HUDEP-2 (cell line): ENCODE data around the gene PTPN2.

Source experiments
- DNase-seq, 76 experiments: peaks; one replicate each; lab custom pipeline; 2025; ENCODE audit not compliant: unreplicated experiment in 76 of 76; lab: John Stamatoyannopoulos, UW

PTPN2 gene

DNA sequence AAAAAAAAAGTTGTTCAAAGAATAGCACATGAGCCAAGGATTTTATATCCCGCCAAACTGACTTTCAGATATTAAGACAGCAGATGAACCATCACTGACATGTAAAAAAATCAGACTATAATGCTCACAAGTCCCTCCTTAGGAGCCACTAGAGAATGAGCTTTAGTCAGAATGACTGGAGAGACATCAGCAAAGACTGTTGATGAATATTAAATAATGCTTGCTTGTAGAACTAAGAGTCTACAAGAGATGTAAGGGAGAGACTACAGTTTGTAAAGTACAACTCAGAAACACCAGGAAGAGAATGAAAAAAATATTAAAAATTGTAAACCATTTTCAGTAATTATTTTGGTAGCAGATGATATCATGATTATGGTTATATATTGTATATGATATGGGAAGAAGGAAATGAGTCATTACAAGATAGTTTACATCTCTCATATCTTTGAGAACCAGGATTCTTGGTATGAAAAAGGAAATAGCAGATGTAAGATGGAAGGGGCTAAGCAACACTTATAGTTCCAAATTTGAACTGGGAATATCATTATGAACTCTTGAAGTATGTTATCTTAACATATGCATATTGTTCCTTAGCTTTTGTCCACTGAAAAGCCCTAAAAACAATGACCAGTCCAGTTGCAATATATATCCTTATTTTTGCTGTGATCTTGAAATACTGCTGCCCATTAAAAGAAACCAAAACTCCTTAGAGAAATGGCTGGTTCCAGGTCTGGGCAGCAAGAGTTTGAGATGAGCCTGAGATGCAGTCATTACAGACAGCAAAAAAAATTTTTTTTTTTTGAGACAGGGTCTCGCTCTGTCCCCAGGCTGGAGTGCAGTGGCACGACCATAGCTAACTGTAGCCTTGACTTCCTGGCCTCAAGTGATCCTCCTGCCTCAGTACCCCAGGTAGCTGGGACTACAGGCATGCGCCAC lies 55.7 kb downstream of the PTPN2 start:
- DNase-seq = peak in 2 of 76 experiments; percentile 0 to 17

DNA sequence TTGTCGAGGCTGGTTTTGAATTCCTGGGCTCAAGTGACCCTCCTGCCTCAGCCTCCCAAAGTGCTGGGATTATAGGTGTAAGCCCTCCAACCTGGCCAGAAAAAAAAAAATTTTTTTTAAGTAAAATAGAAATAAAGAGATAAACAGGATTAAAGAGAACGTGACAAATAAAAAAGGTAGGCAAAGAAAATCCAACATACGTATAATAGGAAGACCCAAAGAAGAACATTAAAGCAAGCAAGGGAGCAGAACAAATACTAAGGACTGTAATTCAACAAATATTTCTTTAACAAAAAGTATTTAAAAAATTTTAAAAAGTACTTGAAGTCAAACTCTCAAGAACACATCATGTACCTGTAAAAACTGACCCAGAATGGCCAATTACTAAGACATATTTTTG lies 56.4 kb downstream of the PTPN2 start:
- no peak for DNase-seq

DNA sequence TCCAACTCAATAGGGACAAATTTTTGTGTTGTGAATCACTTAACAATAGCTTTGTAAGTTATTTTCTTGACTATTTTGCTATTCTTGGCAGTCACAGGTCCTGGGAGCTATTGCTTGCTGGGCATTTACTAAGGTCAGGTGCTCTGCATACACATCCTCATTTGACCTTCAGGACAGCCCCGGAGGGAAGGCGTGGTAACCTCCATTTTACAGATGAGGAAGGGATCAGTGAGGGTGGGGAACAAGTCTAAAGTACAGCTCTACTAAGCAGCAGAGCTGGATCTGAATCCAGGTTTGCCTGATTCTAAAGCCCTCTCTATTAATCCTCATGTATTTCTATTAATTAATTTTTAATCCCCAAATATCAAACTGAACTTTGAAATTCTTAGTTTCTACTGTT lies 58.8 kb downstream of the PTPN2 start:
- DNase-seq = no peak

DNA sequence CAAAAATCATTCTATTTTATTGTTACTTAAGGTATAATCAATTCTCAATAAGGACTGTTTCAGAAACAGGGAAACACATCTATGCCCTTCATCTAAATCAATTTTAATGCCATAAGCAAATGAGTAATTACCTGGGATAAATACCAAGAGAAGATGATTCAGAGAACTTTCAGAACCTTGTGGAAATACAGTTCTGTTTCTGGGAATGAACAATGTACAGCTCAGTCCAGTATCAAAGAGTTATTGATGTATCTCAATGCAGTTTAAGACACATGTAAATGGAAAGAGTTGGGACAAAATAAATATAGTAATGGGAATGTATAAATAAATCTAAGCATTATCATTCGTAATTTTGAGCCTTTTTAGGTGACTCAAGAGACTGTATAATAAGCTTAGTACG lies 60.1 kb downstream of the PTPN2 start:
- no peak for DNase-seq

DNA sequence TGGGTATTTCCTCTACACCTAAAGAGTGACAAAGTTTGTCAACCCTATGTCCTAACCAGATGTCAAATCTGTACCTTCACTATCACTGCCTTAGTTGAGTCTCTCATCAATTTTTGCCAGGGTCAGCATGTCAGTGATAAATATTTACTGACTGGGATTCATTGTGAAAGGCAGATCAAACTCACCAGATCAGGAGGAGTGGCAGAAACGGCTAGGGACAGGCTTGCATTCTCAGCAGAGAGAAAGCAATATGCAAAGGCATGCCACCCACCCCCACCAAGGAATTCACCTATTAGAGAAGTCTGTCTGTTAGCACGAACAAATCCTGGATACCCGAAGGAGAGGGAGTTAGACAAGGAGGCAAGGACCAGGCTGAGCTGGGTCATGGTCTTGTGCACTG lies 62.6 kb downstream of the PTPN2 start:
- no peak for DNase-seq

DNA sequence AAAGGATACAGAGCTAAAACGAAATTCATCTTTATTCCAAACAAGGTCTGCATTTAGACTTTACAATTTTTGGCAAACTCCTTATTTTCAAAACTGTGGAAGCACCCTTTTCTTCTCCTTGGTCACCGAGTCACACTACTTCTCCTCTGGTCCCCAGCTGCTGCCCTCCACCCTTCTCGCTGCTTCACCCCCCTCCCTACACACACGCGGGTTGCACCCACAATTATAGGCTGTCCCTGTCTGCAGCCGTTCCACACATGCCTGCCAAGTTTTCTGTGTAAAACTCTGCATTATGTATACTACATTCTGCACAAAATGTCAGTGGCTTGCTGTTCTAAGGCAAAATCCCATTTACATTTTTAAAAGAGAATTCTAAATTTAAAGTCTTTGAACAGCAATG lies 63.5 kb downstream of the PTPN2 start:
- no peak for DNase-seq

DNA sequence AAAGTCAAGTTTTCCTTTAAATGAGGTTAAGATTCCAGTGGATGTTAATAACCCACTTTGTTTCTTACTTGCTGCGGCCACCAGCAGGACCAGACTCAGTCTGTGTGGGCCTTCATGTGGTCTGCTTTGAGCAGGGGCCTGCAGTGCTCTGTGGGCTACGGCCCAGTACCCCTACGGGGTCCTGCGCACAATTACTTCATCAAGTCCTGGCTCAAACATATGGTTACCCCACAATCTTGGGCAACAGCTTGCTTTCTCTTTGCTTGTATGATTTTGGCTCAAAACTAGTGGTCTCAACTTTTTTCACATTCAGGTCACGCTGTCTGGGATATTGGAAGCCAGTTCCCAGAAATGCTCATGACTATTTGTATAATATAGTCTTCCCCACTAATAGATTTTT lies 64.2 kb downstream of the PTPN2 start:
- no peak for DNase-seq

DNA sequence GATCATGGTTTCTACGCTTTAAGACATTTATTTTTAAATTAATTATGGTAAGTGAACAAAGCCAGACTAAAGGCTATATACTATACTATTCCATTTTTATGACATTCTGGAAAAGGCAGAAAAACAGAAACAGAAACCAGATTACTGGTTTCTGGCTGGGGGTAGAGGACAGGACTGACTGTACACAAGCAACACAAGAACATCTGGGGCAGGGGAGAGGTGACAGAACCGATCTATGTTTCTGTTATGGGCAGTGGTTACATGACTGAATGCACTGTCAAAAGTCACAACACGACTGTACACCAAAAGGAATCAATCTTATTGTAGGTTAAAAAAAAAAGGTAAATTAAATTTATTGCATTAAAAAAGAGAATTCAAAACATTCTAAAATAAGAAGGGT lies 64.7 kb downstream of the PTPN2 start:
- no peak for DNase-seq

DNA sequence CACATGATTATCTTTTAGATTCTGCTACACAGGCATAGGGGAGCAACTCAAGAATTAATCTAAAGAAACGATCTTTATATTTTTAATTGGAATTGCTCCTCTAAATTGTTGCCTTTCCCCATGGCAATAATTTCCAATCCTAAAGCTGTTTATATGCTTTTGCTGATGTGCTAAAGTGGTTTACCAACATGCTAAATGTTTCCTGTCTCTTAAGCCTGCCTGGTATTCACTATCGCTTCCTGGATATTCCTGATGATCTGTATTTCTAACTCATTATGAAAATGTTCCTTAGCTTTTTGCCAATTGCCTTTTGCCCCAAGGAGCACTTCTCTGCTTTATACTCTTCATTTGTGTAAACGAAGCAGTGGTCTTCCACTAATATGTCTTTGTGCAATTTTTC lies 65.8 kb downstream of the PTPN2 start:
- no peak for DNase-seq

DNA sequence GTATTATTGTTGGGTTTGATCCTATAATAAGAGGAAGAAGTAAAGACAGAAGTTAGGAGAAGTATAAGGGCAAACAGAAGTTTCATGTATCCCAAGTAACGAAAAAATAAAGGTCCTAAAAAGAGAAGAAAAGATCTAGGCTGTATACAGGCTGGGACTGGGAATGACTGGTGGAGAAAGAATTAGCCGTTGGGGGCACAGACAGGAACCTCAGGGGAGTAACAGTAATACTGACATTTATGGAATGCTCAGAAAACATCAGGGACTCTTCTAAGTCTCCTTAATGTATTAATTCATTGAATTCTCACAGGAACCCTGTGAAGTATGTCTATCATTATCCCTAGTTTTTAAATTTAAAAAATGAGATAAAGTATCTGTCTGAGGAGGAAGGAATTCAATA lies 67.6 kb downstream of the PTPN2 start:
- no peak for DNase-seq

DNA sequence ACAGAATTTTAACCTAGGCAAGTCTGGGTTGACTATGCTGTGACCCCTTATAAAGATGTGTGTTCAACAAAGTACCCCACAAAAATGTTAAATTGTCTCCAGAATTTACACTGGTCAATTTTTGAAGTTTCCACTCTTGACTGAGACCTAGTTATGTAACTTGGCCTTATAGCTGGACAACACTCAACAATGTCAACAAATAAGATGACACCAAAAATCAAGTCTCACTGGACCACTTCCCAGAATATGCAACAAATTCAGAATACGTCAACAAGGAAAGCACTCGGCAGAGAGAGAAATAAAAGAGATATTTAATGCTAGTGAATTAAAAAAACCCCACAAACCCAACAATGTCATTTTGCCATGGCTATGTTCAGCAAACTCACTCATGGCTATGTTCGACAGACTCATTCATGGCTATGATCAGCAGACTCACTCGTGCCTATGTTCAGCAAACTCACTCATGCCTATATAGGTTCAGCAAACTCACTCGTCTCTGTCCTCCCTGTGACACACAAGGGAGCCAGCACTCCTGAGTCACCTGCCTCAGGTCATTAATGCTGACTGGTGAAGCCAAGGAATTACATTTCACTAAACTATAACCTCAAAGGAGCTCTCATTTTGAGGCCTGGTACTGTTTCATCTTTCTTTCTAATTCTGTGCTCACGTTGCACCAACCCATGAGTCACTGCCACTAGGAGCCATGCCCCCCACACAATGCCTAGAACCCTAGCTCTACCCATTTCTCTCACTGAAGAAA lies 72.7 kb downstream of the PTPN2 start:
- DNase-seq = no peak

DNA sequence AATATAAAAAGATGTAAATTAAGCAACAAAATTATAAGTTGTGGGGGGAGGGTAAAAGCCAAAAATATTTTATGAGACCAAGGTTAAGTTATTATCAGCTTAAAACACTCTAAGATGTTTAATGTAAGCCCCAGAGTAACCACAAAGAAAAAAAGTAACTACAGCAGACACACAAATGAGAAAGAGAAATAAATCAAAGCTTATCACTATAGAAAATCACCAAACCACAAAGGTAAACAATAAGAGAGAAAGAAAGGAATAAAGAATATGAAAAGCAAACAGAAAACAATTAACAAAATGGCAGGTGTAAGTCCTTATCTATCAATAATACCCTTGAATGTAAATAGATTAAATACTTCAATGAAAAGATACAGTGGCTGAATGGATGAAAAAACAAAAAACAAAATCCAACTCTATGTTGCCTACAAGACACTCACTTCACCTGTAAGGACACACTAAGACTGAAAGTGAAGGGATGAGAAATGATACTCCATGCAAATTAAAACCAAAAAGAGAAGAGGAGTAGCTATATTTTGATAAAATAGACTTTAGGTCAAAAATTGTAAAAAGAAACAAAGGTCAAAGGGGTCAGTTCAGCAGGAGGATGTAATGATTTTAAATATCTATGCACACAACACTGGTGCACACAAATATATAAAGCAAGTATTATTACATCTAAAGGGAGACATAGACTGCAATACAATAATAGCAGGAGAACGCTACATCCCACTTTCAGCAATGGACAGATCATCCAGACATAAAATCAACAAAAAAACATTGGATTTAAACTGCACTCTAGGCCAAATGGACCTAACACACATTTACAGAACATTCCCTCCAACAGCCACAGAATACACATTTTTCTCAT lies 80.7 kb downstream of the PTPN2 start:
- no peak for DNase-seq

DNA sequence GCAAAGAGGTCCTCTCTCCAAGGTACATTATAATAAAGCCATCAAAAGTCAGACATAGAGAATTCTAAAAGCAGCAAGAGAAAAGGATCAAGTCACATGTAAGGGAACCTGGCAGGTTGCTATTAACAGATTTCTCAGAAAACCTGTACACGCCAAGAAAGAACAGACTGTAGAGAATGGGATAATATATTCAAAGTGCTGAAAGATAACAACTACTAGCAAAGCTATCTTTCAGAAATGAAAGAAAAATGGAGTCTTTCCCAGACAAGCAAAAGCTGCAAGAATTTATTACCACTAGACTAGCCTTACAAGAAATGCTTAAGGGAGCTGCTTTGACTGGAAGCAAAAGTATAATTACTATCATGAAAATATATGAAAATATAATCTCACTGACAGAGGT lies 81.5 kb downstream of the PTPN2 start:
- no peak for DNase-seq

DNA sequence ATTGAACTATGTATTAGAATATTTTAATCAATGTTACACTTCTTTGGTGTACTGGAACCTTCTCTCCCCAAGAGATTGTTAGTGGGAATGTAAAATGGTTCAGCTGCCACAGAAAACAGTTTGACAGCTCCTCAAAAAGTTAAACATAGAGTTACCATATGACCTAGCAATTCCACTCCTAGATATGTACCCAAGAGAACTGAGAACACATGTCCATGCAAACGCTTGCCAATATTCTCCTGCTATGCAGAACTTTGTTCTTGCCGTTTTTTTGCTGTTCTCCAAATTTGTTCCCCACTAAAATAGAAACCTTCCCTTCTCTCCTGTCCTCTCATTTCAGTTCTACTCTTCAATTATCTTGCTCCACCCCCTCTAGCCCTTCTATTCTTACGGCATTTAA lies 87.6 kb downstream of the PTPN2 start:
- DNase-seq = no peak

DNA sequence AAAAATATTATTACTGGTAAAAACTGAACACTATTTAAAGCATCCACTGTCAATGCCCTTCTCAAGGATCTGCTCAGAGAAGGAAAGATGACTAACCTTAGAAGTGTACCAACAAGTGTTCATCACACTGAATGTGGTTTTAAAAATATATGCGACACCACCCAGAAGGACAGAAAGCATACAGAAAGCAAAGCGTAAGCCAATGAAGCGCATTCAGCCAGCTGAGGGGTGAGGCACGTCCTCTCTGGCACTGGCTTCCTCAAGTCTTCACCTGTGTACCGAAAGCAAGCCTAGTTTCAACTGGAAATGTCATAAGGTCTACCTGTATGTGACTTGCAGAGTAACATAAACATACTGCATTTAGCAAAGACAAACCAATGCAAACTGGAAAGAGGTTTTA lies 92.4 kb downstream of the PTPN2 start:
- DNase-seq = no peak

DNA sequence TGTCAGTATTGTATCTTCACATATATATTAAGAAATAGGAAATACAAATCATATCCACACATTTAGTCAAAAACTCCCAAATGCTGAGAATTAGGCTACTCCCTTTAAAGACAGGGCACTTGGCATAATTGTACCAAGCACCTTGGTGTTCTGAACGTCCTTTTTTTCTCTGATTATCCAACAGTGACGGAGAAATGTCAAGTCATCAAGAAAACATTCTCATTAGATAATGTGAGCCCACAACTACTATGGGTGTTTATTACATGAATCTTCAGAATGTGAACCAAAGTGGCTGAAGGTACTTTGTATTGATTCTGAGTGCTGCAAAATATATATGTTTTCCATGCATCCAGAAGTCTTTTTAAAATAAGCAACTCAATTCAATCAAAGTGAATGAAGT lies 97.4 kb downstream of the PTPN2 start:
- no peak for DNase-seq

DNA sequence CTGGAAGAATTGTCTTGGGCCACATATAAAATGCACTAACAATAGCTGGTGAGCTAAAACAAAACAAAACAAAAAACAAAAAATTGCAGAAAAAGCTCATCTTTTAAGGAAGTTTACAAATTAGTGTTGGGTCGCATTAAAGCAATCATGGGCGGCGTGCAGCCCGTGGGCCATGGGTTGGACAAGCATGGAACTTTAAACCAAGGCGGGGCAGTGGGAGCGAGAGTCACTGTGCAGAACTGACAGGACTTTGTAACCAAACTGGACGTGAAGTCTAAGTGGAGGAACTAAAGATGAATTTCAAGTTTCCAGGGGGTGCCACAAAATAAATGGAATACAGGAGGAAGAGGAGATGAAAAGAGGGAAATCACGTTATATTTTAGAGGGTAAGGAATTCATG lies 100.5 kb downstream of the PTPN2 start:
- DNase-seq = no peak

DNA sequence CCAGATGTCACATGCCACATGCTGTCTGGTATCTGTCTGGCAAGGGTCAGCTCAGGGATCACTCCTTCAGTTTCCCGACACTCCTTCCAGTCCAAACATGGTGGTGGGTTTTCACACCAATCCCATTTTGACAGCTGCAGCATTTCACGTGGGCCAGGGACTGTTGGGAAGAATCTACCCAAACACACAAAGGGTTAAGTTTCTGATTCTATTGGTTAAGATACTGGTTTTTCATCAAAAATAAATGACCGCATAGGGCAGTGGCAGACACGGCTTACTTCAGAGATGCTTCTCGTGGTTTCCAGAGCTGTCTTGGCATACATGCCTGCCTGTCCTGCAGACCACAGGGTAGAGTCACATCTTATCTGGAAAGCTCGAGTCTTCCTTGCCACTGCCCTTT lies 101.5 kb downstream of the PTPN2 start:
- DNase-seq = no peak

DNA sequence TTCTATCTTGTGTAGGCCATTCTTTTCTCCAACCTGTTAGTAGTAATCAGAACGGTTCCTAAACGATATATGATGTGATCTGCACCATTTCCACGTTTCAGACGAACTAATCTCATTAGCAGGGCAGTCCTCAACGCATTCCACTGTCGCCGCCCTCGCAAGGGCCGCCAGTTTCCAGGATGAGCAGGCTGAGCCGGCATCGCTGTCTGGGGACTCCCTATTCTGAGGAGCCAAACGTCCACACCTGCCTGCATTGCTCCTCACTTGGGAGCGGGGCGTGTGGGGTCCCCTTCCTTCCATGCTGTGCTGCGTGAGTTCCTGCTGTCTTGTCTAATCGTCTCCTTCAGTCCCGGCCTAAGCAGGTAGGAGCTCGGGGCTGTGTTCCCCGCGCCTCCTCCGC lies 104.6 kb downstream of the PTPN2 start:
- no peak for DNase-seq

DNA sequence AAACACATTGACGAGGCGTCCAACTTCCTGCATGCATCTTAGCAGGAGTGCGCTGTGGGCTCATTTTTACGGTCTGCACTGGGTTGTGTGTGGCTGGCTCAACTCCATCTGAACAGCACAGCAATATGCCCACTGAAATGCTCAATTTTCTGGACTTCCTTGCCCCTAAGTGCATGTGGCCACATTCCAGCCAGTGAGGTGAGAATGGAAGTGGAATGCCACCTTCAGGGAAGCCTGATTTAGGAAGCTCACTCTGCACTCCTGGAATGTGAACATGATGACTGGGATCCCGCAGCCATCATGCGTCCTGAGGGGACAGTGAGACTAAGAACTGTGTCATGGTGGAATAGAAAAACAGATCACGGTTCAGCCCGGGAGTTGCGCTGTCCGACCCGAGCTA lies 105.0 kb downstream of the PTPN2 start:
- no peak for DNase-seq

DNA sequence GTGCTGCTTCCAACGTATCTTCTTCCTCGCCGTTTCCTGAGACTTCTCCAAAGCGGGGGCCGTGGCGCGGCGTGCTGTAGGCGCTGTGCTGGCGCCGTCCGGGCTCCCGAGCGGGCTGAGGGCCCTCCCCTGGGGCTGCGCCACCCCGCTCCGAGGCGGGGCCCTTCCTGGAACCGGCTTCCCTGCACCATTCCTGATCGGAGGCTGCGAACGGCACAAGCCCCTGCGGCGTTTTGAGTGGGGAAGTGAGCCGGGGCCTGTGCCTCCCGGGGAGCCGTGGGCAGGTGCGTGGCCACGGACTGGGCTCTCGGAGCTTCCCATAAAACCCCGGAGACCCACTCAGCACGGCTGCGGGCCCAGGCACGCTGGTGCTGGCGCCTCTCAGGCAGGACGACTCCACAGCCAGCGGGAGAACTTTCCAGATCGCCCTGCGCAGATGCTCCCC lies 106.5 kb downstream of the PTPN2 start:
- no peak for DNase-seq
